Activated naive CD4-positive, alpha-beta T cell treated with anti-CD3 and anti-CD28 coated beads, Interleukin-2, amount 50 U/mL, for 16 hours (primary cell): ENCODE data around the gene GNA12.
"Not testable (repeated sequence)": the region's sequence is repeated elsewhere in the genome, so short reads cannot be mapped to it uniquely, and the experiment has no call there.

Source experiments
- DNase-seq: peaks from one replicate; pipeline ENCODE4 v3.0.0-alpha.2; 2020

The GNA12 gene

GRCh38 chr7:2708547-2709310 is 135.4 kb downstream of the GNA12 start:
- DNase-seq, result no peak

GRCh38 chr7:2708041-2708440 is 136.1 kb downstream of the GNA12 start:
- DNase-seq, result no peak

GRCh38 chr7:2707481-2707880 is 136.6 kb downstream of the GNA12 start:
- DNase-seq, result no peak

GRCh38 chr7:2706685-2707126 is 137.4 kb downstream of the GNA12 start:
- no peak for DNase-seq

GRCh38 chr7:2705371-2706096 is 138.6 kb downstream of the GNA12 start:
- no peak for DNase-seq

GRCh38 chr7:2702594-2702957 is 141.5 kb downstream of the GNA12 start:
- DNase-seq, result no peak

- no peak for DNase-seq
Measured at GRCh38 chr7:2701832-2702593, 142.1 kb downstream of the GNA12 start.

GRCh38 chr7:2701424-2701823 is 142.7 kb downstream of the GNA12 start:
- DNase-seq, result no peak

- DNase-seq, result no peak
Measured at GRCh38 chr7:2700141-2700850, 143.8 kb downstream of the GNA12 start.

GRCh38 chr7:2699289-2699620 is 144.9 kb downstream of the GNA12 start:
- DNase-seq, result no peak

GRCh38 chr7:2698581-2699288 is 145.4 kb downstream of the GNA12 start:
- DNase-seq, result peak; percentile 52

- DNase-seq, result not testable (repeated sequence)
Measured at GRCh38 chr7:2694122-2694436, 150.0 kb downstream of the GNA12 start.

- not testable (repeated sequence) for DNase-seq
Measured at GRCh38 chr7:2693420-2694121, 150.5 kb downstream of the GNA12 start.

GRCh38 chr7:2692543-2692942 is 151.6 kb downstream of the GNA12 start:
- DNase-seq, result no peak

- not testable (repeated sequence) for DNase-seq
Measured at GRCh38 chr7:2691932-2692439, 152.1 kb downstream of the GNA12 start.

- no peak for DNase-seq
Measured at GRCh38 chr7:2691011-2691707, 152.9 kb downstream of the GNA12 start.

- no peak for DNase-seq
Measured at GRCh38 chr7:2689951-2690705, 154.0 kb downstream of the GNA12 start.

GRCh38 chr7:2689343-2689847 is 154.7 kb downstream of the GNA12 start:
- no peak for DNase-seq

- no peak for DNase-seq
Measured at GRCh38 chr7:2688409-2689342, 155.4 kb downstream of the GNA12 start.
